Esophagus squamous epithelium (tissue), 5 donors: ENCODE measurements around the gene MEPCE. TPM values are rescaled to one million over a fixed set of nuclear protein-coding genes. Genes with fewer than 3 reads are reported as not detected.
"Not testable (repeated sequence)": the region's sequence is repeated elsewhere in the genome, so short reads cannot be mapped to it uniquely, and the experiment has no call there.

Source experiments
- DNase-seq: peaks from one replicate; lab custom pipeline; 2025; lab: John Stamatoyannopoulos, UW
- H3K27ac ChIP-seq, 4 donors: fragments of 200-600 bp; sonication (generic); one replicate each; pipeline ENCODE4 v1.5.1; 2016 to 2019; ENCODE audit warnings: mild to moderate bottlenecking in 1 of 4
- H3K27me3 ChIP-seq, 4 donors: fragments of 200-600 bp; sonication (generic); 1 replicate in 3 of 4; 2 replicates in 1 of 4; pipeline versions ENCODE4 v1.5.1 to v1.6.0; 2017 to 2021; ENCODE audit warnings: antibody characterized with exemption in 1 of 4
- H3K36me3 ChIP-seq, 3 donors: fragments of 200-600 bp; sonication (generic); one replicate each; pipeline ENCODE4 v1.5.1; 2016 to 2019
- H3K4me1 ChIP-seq, 3 donors: fragments of 200-600 bp; sonication (generic); one replicate each; pipeline ENCODE4 v1.5.1; 2017 to 2019
- H3K4me3 ChIP-seq, 4 donors: fragments of 200-600 bp; sonication (generic); 1 replicate in 3 of 4; 2 replicates in 1 of 4; pipeline ENCODE4 v1.5.1; 2016 to 2019; ENCODE audit warnings: mild to moderate bottlenecking in 2 of 4, moderate library complexity in 1 of 4
- H3K9me3 ChIP-seq, 3 donors: fragments of 200-600 bp; sonication (generic); one replicate each; pipeline ENCODE4 v1.5.1; 2016 to 2019
- POLR2A ChIP-seq, 4 donors: fragments of 450-650 bp; IDR thresholded peaks; one replicate each; pipeline ENCODE4 v1.6.1; 2017; ENCODE audit warnings: antibody characterized with exemption in 4 of 4, mild to moderate bottlenecking in 4 of 4, moderate library complexity in 3 of 4
- WGBS, 2 donors: methylation state at CpG; one replicate each; pipeline ENCODE4 v1.1.5; 2018; 5-methylcytosine and 5-hydroxymethylcytosine counted together
- intact Hi-C: fragments of 100-400 bp; cut with DNase I; formaldehyde crosslinking; loops from one replicate; pipeline ENCODE4 v1.15.0; 2022
- total RNA-seq, 4 donors: library from RNA; depleted of rRNA; stranded (reverse); fragments of >200 nt; gene quantifications; one replicate each; pipeline ENCODE4 v1.1.0, GENCODE V29; 2016
- TF ChIP-seq, protein P1 (sequence below), 6 experiments: fragments of 450-650 bp in 4 of 6; fragments of 200-600 bp in 2 of 6; sonication (generic) in 2 of 6; IDR thresholded peaks; one replicate each; pipeline ENCODE4 v1.5.1; 2016 to 2019; ENCODE audit warnings: antibody characterized with exemption in 6 of 6, mild to moderate bottlenecking in 4 of 6, moderate library complexity in 4 of 6
- donor health status: DM: yes; HTN: yes; CAD: no.

The MEPCE gene, protein sequence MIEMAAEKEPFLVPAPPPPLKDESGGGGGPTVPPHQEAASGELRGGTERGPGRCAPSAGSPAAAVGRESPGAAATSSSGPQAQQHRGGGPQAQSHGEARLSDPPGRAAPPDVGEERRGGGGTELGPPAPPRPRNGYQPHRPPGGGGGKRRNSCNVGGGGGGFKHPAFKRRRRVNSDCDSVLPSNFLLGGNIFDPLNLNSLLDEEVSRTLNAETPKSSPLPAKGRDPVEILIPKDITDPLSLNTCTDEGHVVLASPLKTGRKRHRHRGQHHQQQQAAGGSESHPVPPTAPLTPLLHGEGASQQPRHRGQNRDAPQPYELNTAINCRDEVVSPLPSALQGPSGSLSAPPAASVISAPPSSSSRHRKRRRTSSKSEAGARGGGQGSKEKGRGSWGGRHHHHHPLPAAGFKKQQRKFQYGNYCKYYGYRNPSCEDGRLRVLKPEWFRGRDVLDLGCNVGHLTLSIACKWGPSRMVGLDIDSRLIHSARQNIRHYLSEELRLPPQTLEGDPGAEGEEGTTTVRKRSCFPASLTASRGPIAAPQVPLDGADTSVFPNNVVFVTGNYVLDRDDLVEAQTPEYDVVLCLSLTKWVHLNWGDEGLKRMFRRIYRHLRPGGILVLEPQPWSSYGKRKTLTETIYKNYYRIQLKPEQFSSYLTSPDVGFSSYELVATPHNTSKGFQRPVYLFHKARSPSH
- total RNA-seq = 10 to 100 TPM; 18.0 to 27.7 (median 23.4) TPM

DNA sequence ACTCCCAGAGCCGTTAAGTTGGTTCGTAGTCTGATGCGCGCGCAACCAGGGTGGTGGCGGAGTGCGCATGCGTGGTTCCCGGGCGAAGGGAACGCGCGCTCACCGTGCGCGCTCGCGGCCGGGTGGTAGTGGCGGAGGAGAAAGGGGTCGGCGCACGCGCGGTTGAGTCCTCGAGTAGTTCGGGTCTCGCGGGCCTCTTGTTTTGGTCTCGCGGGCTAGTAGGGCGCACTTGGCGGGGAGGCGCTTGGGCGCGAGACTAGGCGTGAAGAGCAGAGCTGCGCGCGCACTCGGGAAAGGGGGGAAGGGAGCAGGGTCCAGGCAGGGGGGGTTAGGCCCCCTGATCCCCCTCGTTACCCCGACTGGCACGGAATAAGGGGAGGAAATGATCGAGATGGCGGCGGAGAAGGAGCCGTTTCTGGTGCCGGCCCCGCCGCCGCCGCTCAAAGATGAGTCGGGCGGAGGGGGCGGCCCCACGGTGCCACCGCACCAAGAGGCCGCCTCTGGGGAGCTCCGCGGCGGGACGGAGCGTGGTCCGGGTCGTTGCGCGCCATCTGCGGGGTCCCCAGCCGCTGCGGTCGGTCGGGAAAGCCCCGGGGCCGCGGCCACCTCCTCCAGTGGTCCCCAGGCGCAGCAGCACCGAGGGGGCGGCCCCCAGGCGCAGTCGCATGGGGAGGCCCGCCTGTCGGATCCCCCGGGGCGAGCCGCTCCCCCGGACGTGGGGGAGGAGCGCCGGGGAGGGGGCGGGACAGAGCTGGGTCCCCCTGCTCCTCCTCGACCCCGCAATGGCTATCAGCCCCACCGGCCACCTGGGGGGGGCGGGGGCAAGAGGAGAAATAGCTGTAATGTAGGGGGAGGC is at the start of gene MEPCE:
MEPCE (plus strand) TSS at position 195 of the 856 bp plus-strand sequence; CDS start at position 383, 188 bp downstream.
- WGBS, 2 donors = 0% methylated on average over 7 of the region's 95 CpGs; no CpG with 5 or more reads in 1 of the 2 donors
- Histone ChIP-seq H3K4me1 (peaks cover 28 to 59% (median 36%) of the 10 kb centered on the region in 3 donors), H3K27me3 (no peaks in the 10 kb centered on the region), H3K36me3 (peaks cover 17 to 39% (median 17%) of the 10 kb centered on the region in 3 donors), H3K9me3 (no peaks in the 10 kb centered on the region), H3K27ac (peak within 1 kb of the TSS; percentile 98 to 100 (median 100)), H3K4me3 (peak within 1 kb of the TSS; percentile 85 to 97 (median 88))
- TF ChIP-seq, protein P1, sequence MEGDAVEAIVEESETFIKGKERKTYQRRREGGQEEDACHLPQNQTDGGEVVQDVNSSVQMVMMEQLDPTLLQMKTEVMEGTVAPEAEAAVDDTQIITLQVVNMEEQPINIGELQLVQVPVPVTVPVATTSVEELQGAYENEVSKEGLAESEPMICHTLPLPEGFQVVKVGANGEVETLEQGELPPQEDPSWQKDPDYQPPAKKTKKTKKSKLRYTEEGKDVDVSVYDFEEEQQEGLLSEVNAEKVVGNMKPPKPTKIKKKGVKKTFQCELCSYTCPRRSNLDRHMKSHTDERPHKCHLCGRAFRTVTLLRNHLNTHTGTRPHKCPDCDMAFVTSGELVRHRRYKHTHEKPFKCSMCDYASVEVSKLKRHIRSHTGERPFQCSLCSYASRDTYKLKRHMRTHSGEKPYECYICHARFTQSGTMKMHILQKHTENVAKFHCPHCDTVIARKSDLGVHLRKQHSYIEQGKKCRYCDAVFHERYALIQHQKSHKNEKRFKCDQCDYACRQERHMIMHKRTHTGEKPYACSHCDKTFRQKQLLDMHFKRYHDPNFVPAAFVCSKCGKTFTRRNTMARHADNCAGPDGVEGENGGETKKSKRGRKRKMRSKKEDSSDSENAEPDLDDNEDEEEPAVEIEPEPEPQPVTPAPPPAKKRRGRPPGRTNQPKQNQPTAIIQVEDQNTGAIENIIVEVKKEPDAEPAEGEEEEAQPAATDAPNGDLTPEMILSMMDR (IDR thresholded peaks at IDR 0.05) = peak in 1 of 6 experiments; percentile 9
- peak in 1 of 4 donors; percentile 81 for TF ChIP-seq POLR2A (IDR thresholded peaks at IDR 0.05)
- peak; percentile 84 for DNase-seq
- intact Hi-C loops = no loop called here

DNA sequence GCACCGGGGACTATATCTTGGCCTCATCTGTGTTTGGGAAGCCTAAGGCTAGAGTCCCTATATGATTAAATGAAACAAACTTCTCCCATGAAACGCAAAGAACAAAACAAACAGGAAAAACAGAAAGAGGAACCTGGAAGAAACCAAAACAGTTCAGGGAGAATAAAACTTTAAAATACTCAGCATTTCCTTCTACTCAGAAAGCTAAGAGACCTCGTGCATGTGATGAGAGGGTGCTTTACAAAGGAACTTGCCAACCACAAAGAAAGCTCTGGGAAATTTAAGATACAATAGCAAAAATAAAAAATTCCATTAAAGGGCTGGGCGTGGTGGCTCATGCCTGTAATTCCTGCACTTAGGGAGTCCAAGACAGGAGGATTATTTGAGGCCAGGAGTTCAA is 49.4 kb upstream of the MEPCE start:
- H3K4me3 ChIP-seq = no peak overlapping the region

DNA sequence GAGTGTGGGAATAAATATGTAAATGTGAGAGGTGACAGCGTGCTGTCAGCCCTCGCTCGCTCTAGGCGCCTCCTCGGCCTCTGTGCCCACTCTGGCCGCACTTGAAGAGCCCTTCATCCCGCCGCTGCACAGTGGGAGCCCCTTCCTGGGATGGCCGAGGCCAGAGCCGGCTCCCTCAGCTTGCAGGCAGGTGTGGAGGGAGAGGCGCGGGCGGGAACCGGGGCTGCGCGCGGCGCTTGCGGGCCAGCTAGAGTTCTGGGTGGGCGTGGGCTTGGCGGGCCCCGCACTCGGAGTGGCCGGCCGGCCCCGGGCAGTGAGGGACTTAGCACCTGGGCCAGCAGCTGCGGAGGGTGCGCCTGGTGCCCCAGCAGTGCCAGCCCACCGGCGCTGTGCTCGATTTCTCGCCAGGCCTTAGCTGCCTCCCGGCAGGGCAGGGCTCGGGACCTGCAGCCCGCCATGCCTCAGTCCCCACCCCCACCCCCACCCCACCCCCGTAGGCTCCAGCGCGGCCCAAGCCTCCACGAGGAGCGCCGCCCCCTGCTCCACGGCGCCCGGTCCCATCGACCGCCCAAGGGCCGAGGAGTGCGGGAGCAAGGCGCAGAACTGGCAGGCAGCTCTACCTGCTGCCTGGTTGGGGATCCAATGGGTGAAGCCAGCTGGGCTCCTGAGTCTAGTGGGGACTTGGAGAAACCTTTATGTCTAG is 47.9 kb upstream of the MEPCE start:
- H3K4me1 ChIP-seq, intact Hi-C loops, H3K36me3 ChIP-seq, H3K4me3 ChIP-seq, DNase-seq, H3K27me3 ChIP-seq, H3K9me3 ChIP-seq, H3K27ac ChIP-seq: not testable (repeated sequence)
- 72 to 76% methylated on average over 8 to 10 of the region's 49 CpGs for WGBS, 2 donors

More for the DNA sequence above, 49.4 kb upstream of the MEPCE start:
- H3K9me3 ChIP-seq = no peaks in the 10 kb centered on the region
- H3K27ac ChIP-seq = peak overlapping the region in 3 of 4 donors; percentile 20 to 69 (median 39)
- H3K27me3 ChIP-seq = no peaks in the 10 kb centered on the region
- no peak for DNase-seq
- TF ChIP-seq, protein P1 (IDR thresholded peaks at IDR 0.05) = no peak
- no peak for TF ChIP-seq POLR2A (IDR thresholded peaks at IDR 0.05)
- H3K36me3 ChIP-seq = no peaks in the 10 kb centered on the region
- 73 to 78% methylated on average over 4 of the region's 4 CpGs for WGBS, 2 donors
- intact Hi-C loops = no loop called here
- no peaks in the 10 kb centered on the region for H3K4me1 ChIP-seq

DNA sequence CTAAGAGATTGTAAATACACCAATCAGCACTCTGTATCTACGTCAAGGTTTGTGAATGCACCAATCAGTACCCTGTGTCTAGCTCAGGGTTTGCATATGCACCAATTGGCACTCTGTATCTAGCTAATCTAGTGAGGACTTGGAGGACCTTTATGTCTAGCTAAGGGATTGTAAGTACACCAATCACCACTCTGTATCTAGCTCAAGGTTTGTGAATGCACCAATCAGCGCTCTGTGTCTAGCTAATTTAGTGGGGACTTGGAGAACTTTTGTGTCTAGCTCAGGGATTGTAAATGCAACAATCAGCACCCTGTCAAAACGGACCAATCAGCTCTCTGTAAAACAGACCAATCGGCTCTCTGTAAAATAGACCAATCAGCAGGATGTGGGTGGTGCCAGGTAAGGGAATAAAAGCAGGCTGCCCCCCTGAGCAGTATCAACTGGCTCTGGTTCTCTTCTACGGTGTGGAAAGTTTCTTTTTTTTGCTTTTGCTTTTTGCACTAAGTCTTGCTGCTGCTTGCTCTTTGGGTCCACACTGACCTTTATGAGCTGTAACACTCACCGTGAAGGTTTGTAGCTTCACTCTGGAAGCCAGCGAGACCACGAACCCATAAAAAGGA is 47.3 kb upstream of the MEPCE start:
- H3K36me3 ChIP-seq, H3K27ac ChIP-seq, intact Hi-C loops, H3K27me3 ChIP-seq, H3K4me1 ChIP-seq, DNase-seq, H3K9me3 ChIP-seq, H3K4me3 ChIP-seq: not testable (repeated sequence)
- 76 to 79% methylated on average over 6 to 8 of the region's 8 CpGs for WGBS, 2 donors

DNA sequence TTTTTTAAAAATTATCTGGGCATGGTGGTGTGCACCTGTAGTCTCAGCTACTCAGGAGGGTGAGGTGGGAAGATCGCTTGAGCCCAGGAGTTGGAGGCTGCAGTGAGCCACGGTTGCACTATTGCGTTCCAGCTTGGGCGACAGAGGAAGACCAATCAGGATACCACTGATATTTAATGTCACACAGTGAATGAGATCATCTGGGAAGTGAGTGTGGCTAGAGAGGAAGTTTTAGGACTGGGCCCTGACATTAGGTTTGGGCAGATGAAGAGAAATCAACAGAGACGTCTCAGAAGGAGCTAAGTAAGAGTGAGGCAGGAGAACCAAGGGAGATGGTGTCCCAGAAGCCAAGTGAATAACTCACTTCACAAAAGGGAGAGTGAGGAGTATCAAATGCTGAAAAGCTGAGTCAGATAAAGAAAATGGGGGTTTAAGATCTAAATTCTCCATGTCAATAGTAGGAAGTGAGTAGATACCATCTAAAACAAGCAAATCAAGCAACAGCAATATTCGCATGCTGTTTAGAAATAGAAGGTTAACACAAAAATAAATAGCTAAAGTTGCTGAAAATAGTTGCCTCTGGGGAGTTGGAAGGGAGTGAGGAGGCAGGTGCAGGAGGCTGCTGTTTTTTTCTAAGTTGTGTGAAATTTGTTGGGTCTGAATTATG is 44.9 kb upstream of the MEPCE start:
- Histone ChIP-seq H3K4me3 (no peak overlapping the region), H3K4me1 (no peaks in the 10 kb centered on the region), H3K27ac (no peak overlapping the region), H3K27me3 (no peaks in the 10 kb centered on the region), H3K9me3 (no peaks in the 10 kb centered on the region), H3K36me3 (no peaks in the 10 kb centered on the region)
- TF ChIP-seq POLR2A (IDR thresholded peaks at IDR 0.05) = no peak
- TF ChIP-seq, protein P1 (IDR thresholded peaks at IDR 0.05) = no peak
- WGBS, 2 donors = 66 to 89% methylated on average over 6 of the region's 6 CpGs
- DNase-seq = no peak
- intact Hi-C loops = no loop called here
